HG03565 (cell line): Measurements from ENCODE around the gene SS18L1.

Experiments used
- ATAC-seq: cut with Tn5 transposase; IDR thresholded peaks from one replicate; pipeline ENCODE4 v1.9.1; 2021; ENCODE audit warnings: mild to moderate bottlenecking, moderate library complexity; ENCODE audit not compliant: unreplicated experiment

The SS18L1 gene

GRCh38 chr20:62119591-62120364 lies 23.8 kb upstream of the SS18L1 start:
- ATAC-seq = no peak

GRCh38 chr20:62120365-62120762 lies 23.2 kb upstream of the SS18L1 start:
- no peak for ATAC-seq

GRCh38 chr20:62120990-62121775 lies 22.4 kb upstream of the SS18L1 start:
- ATAC-seq = peak; percentile 3

- peak; percentile 74 for ATAC-seq
These were observed 21.6 kb upstream of the SS18L1 start, which contains the start of gene LSM14B for GRCh38 chr20:62121776-62122653. TSS of gene LSM14B (plus strand) at chr20:62122475. CDS start at chr20:62122667, 192 bp downstream.

- ATAC-seq = no peak
These were observed 20.7 kb upstream of the SS18L1 start for GRCh38 chr20:62122654-62123449.

- ATAC-seq = no peak
These were observed 20.0 kb upstream of the SS18L1 start for GRCh38 chr20:62123450-62124118.

- no peak for ATAC-seq
These were observed 17.4 kb upstream of the SS18L1 start for GRCh38 chr20:62126141-62126540.

- no peak for ATAC-seq
These were observed 15.8 kb upstream of the SS18L1 start for GRCh38 chr20:62127799-62128198.

GRCh38 chr20:62128502-62128901 lies 15.1 kb upstream of the SS18L1 start:
- no peak for ATAC-seq

GRCh38 chr20:62129731-62130531 lies 13.6 kb upstream of the SS18L1 start:
- ATAC-seq = no peak

- no peak for ATAC-seq
These were observed 11.8 kb upstream of the SS18L1 start for GRCh38 chr20:62131560-62132320.

- ATAC-seq = no peak
These were observed 11.1 kb upstream of the SS18L1 start for GRCh38 chr20:62132421-62132820.

GRCh38 chr20:62133051-62133845 lies 10.3 kb upstream of the SS18L1 start:
- ATAC-seq = no peak

GRCh38 chr20:62133864-62134263 lies 9.7 kb upstream of the SS18L1 start:
- ATAC-seq = no peak

- ATAC-seq = no peak
These were observed 8.8 kb upstream of the SS18L1 start for GRCh38 chr20:62134735-62135231.

- no peak for ATAC-seq
These were observed 7.8 kb upstream of the SS18L1 start for GRCh38 chr20:62135573-62136266.
